ENCODE measurements around the gene ACSS1. TPM values are rescaled to one million over a fixed set of nuclear protein-coding genes. Genes with fewer than 3 reads are reported as not detected.

Gene ACSS1
- total RNA-seq, 1 donor from 2014 or later, result 0.27 TPM

GRCh38 chr20:25013478-25014380 lies 44.2 kb downstream of the ACSS1 start:
- no peak for FAIRE-seq
- DNase-seq (ENCODE audit: low read depth), result no peak
- Histone ChIP-seq H3K36me3 (ENCODE audit: insufficient read depth, low read length) (no peaks in the 10 kb centered on the region), H4K20me1 (ENCODE audit: insufficient read depth, low read length) (no peaks in the 10 kb centered on the region), H2AFZ (ENCODE audit: low read depth, low read length) (no peak overlapping the region), H3K79me2 (ENCODE audit: insufficient read depth, low read length) (no peaks in the 10 kb centered on the region), H3K4me3 (ENCODE audit: insufficient read depth, low read depth, low read length) (no peak overlapping the region), H3K4me2 (ENCODE audit: low read length) (no peak overlapping the region), H3K9me3 (ENCODE audit: insufficient read depth, low read depth, low read length) (no peaks in the 10 kb centered on the region), H3K4me1 (ENCODE audit: insufficient read depth, low read length) (no peaks in the 10 kb centered on the region), H3K27me3 (ENCODE audit: insufficient read depth, low read length) (no peaks in the 10 kb centered on the region), H3K27ac (ENCODE audit: low read depth, low read length) (no peak overlapping the region), H3K9ac (ENCODE audit: low read length) (no peak overlapping the region)
- Mint-ChIP-seq H3K4me1 (ENCODE audit: low read depth, unreplicated experiment) (no peaks in the 10 kb centered on the region), H3K27ac (ENCODE audit: unreplicated experiment) (no peak overlapping the region), H3K9me3 (ENCODE audit: unreplicated experiment) (no peaks in the 10 kb centered on the region), H3K27me3 (ENCODE audit: low read depth, unreplicated experiment) (peaks cover 52% of the 10 kb centered on the region), H3K4me3 (ENCODE audit: unreplicated experiment) (no peak overlapping the region), H3K36me3 (ENCODE audit: low read depth, unreplicated experiment) (no peaks in the 10 kb centered on the region)
- TF ChIP-seq CTCF (IDR thresholded peaks at IDR 0.05; ENCODE audit: insufficient read depth, low read depth, low read length) (no peak), EZH2 (IDR thresholded peaks at IDR 0.05; ENCODE audit: insufficient read depth, low read length) (no peak)

GRCh38 chr20:25012616-25013189 lies 45.2 kb downstream of the ACSS1 start:
- H3K4me1 ChIP-seq (ENCODE audit: insufficient read depth, low read length), result no peaks in the 10 kb centered on the region
- no peak overlapping the region for H2AFZ ChIP-seq (ENCODE audit: low read depth, low read length)
- H3K27ac ChIP-seq (ENCODE audit: low read depth, low read length), result no peak overlapping the region
- DNase-seq (ENCODE audit: low read depth) (no peak), FAIRE-seq (no peak)
- H3K9ac ChIP-seq (ENCODE audit: low read length), result no peak overlapping the region
- no peaks in the 10 kb centered on the region for H3K36me3 ChIP-seq (ENCODE audit: insufficient read depth, low read length)
- no peaks in the 10 kb centered on the region for H3K9me3 ChIP-seq (ENCODE audit: insufficient read depth, low read depth, low read length)
- Mint-ChIP-seq H3K4me3 (ENCODE audit: unreplicated experiment) (no peak overlapping the region), H3K27me3 (ENCODE audit: low read depth, unreplicated experiment) (peaks cover 46% of the 10 kb centered on the region), H3K9me3 (ENCODE audit: unreplicated experiment) (no peaks in the 10 kb centered on the region), H3K36me3 (ENCODE audit: low read depth, unreplicated experiment) (no peaks in the 10 kb centered on the region), H3K27ac (ENCODE audit: unreplicated experiment) (no peak overlapping the region), H3K4me1 (ENCODE audit: low read depth, unreplicated experiment) (no peaks in the 10 kb centered on the region)
- TF ChIP-seq EZH2 (IDR thresholded peaks at IDR 0.05; ENCODE audit: insufficient read depth, low read length), result no peak
- no peak for TF ChIP-seq CTCF (IDR thresholded peaks at IDR 0.05; ENCODE audit: insufficient read depth, low read depth, low read length)
- no peak overlapping the region for H3K4me2 ChIP-seq (ENCODE audit: low read length)
- H3K4me3 ChIP-seq (ENCODE audit: insufficient read depth, low read depth, low read length), result no peak overlapping the region
- no peaks in the 10 kb centered on the region for H4K20me1 ChIP-seq (ENCODE audit: insufficient read depth, low read length)
- H3K27me3 ChIP-seq (ENCODE audit: insufficient read depth, low read length), result no peaks in the 10 kb centered on the region
- no peaks in the 10 kb centered on the region for H3K79me2 ChIP-seq (ENCODE audit: insufficient read depth, low read length)

- Histone ChIP-seq H3K27ac (ENCODE audit: low read depth, low read length) (no peak overlapping the region), H3K27me3 (ENCODE audit: insufficient read depth, low read length) (peaks cover 3% of the 10 kb centered on the region), H2AFZ (ENCODE audit: low read depth, low read length) (no peak overlapping the region), H3K4me2 (ENCODE audit: low read length) (no peak overlapping the region), H3K4me1 (ENCODE audit: insufficient read depth, low read length) (no peaks in the 10 kb centered on the region), H4K20me1 (ENCODE audit: insufficient read depth, low read length) (no peaks in the 10 kb centered on the region), H3K36me3 (ENCODE audit: insufficient read depth, low read length) (no peaks in the 10 kb centered on the region), H3K4me3 (ENCODE audit: insufficient read depth, low read depth, low read length) (no peak overlapping the region), H3K9ac (ENCODE audit: low read length) (no peak overlapping the region), H3K9me3 (ENCODE audit: insufficient read depth, low read depth, low read length) (no peaks in the 10 kb centered on the region), H3K79me2 (ENCODE audit: insufficient read depth, low read length) (no peaks in the 10 kb centered on the region)
- Mint-ChIP-seq H3K4me3 (ENCODE audit: unreplicated experiment) (no peak overlapping the region), H3K9me3 (ENCODE audit: unreplicated experiment) (no peaks in the 10 kb centered on the region), H3K27ac (ENCODE audit: unreplicated experiment) (no peak overlapping the region), H3K4me1 (ENCODE audit: low read depth, unreplicated experiment) (no peaks in the 10 kb centered on the region), H3K36me3 (ENCODE audit: low read depth, unreplicated experiment) (no peaks in the 10 kb centered on the region), H3K27me3 (ENCODE audit: low read depth, unreplicated experiment) (peaks cover 51% of the 10 kb centered on the region)
- TF ChIP-seq CTCF (IDR thresholded peaks at IDR 0.05; ENCODE audit: insufficient read depth, low read depth, low read length) (no peak), EZH2 (IDR thresholded peaks at IDR 0.05; ENCODE audit: insufficient read depth, low read length) (no peak)
- FAIRE-seq, result no peak
- DNase-seq (ENCODE audit: low read depth), result no peak
Measured at GRCh38 chr20:25011831-25012241, 46.1 kb downstream of the ACSS1 start.

Data from astrocyte (in vitro differentiated cells and primary cell).